DOHH2 (cell line): Measurements from ENCODE around the gene TFAP2B.

ENCODE experiments used
- H3F3A ChIP-seq: fragments of 200-600 bp; sonication (generic), shearing (Covaris generic); 2 replicates; pipeline ENCODE4 v1.6.0; 2016; ENCODE audit warnings: antibody characterized with exemption, mild to moderate bottlenecking; ENCODE audit not compliant: control insufficient read depth, insufficient read depth
- H3K27ac ChIP-seq: fragments of 200-600 bp; sonication (generic); 2 replicates; pipeline ENCODE4 v1.5.1; 2014; ENCODE audit warnings: low read depth, mild to moderate bottlenecking, low read length, moderate library complexity
- H3K27me3 ChIP-seq: fragments of 200-600 bp; sonication (generic); 2 replicates; pipeline ENCODE4 v1.6.1; 2014; ENCODE audit warnings: mild to moderate bottlenecking, low read length, mixed read lengths; ENCODE audit not compliant: control insufficient read depth
- H3K36me3 ChIP-seq: fragments of 200-600 bp; sonication (generic); 2 replicates; pipeline ENCODE4 v1.6.1; 2014; ENCODE audit warnings: mild to moderate bottlenecking, low read length, moderate library complexity, mixed read lengths; ENCODE audit not compliant: control insufficient read depth
- H3K4me1 ChIP-seq: fragments of 200-600 bp; sonication (generic); 2 replicates; pipeline ENCODE4 v1.6.1; 2014; ENCODE audit warnings: mild to moderate bottlenecking, low read length, mixed read lengths; ENCODE audit not compliant: control insufficient read depth
- H3K4me2 ChIP-seq: fragments of 200-600 bp; sonication (generic); 2 replicates; pipeline ENCODE4 v1.6.0; 2014; ENCODE audit warnings: mild to moderate bottlenecking, low read length, moderate library complexity
- H3K4me3 ChIP-seq: fragments of 200-600 bp; sonication (generic); 2 replicates; pipeline ENCODE4 v1.5.1; 2014; ENCODE audit warnings: mild to moderate bottlenecking, low read length, mixed read lengths
- H3K79me2 ChIP-seq: fragments of 200-600 bp; sonication (generic); 2 replicates; pipeline ENCODE4 v1.6.1; 2014; ENCODE audit warnings: mild to moderate bottlenecking, low read length, mixed read lengths; ENCODE audit not compliant: control insufficient read depth
- H3K9me2 ChIP-seq: fragments of 200-600 bp; sonication (generic); replicated peaks from 2 replicates; pipeline ENCODE4 v1.6.1; 2014; ENCODE audit warnings: mild to moderate bottlenecking, low read length, mixed read lengths; ENCODE audit not compliant: control insufficient read depth
- H3K9me3 ChIP-seq: fragments of 200-600 bp; sonication (generic); 2 replicates; pipeline ENCODE4 v1.6.1; 2014; ENCODE audit warnings: antibody characterized with exemption, low read length, mixed read lengths; ENCODE audit not compliant: control insufficient read depth, insufficient read depth
- H4K20me1 ChIP-seq: fragments of 200-600 bp; sonication (generic); 2 replicates; pipeline ENCODE4 v1.6.0; 2014; ENCODE audit warnings: low read depth, mild to moderate bottlenecking, antibody characterized with exemption, low read length, moderate library complexity; ENCODE audit not compliant: control insufficient read depth, insufficient read depth
- CTCF ChIP-seq: fragments of 200-600 bp; sonication (generic); IDR thresholded peaks from one replicate; pipeline ENCODE4 v1.5.1; 2014; ENCODE audit warnings: antibody characterized with exemption, mild to moderate bottlenecking, low read depth, low read length; ENCODE audit not compliant: poor library complexity, severe bottlenecking
- EZH2phosphoT487 ChIP-seq: fragments of 200-600 bp; sonication (generic); IDR thresholded peaks from 2 replicates; pipeline ENCODE4 v1.6.1; 2017; ENCODE audit warnings: borderline replicate concordance, mild to moderate bottlenecking, antibody characterized with exemption, low read length, moderate library complexity, mixed read lengths

The TFAP2B gene

DNA sequence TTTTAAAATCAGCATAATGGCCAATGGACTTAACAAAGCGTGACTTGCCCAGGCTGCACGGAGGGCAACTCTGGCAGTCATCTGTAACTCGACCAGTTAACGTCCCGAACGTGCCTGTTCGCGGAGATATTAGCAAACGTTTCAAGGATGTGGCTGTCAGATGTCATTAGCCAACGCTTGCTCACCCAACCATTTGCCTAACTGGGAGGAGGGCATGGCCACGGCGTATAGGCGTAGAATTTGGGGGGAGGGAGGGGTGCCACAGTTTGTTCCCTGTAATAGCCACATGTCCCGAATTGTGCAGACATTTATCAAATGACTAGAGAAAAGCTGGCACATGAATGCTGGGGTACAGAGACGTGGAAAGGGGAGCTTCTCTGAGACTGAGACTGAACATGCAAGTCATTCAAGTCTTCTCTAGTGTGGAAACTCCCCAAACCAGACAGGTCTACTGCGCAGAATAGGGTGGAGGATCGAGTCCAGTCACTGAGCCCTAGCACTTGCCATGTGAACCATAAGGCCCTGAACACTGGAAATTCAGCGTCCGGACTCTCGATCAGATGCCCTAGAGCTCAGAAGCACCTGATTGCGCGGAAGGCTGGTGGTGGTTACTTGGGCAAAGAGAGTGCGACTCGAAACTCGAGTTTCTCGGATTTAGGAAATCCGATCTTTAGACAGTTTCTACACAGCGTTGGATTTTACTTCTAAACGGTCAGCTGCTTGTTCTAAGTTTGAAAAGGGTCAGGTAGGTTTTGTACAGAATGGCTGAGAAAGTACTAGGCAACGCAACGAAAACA lies 32.6 kb downstream of the TFAP2B start:
- TF ChIP-seq CTCF, result no peak
- no peak for TF ChIP-seq EZH2phosphoT487
- Histone ChIP-seq H3K4me1 (no peaks in the 10 kb centered on the region), H3F3A (no peaks in the 10 kb centered on the region), H3K27ac (no peak overlapping the region), H3K79me2 (no peaks in the 10 kb centered on the region), H3K4me2 (no peak overlapping the region), H3K9me2 (no peaks in the 10 kb centered on the region), H3K27me3 (no peaks in the 10 kb centered on the region), H3K9me3 (peaks cover 3% of the 10 kb centered on the region; the same call in 1 of the 2 replicates), H3K4me3 (no peak overlapping the region), H4K20me1 (no peaks in the 10 kb centered on the region), H3K36me3 (no peaks in the 10 kb centered on the region)

GRCh38 chr6:50853939-50854338 lies 35.3 kb downstream of the TFAP2B start:
- no peaks in the 10 kb centered on the region for H3K36me3 ChIP-seq
- no peak overlapping the region for H3K4me3 ChIP-seq
- no peaks in the 10 kb centered on the region for H3K27me3 ChIP-seq
- no peak overlapping the region for H3K27ac ChIP-seq
- no peaks in the 10 kb centered on the region for H3K79me2 ChIP-seq
- H3F3A ChIP-seq, result no peaks in the 10 kb centered on the region
- TF ChIP-seq EZH2phosphoT487, result no peak
- TF ChIP-seq CTCF, result no peak
- no peaks in the 10 kb centered on the region for H4K20me1 ChIP-seq
- H3K4me2 ChIP-seq, result no peak overlapping the region
- H3K9me3 ChIP-seq, result peaks cover 3% of the 10 kb centered on the region; the same call in 1 of the 2 replicates
- H3K4me1 ChIP-seq, result no peaks in the 10 kb centered on the region
- H3K9me2 ChIP-seq, result no peaks in the 10 kb centered on the region

DNA sequence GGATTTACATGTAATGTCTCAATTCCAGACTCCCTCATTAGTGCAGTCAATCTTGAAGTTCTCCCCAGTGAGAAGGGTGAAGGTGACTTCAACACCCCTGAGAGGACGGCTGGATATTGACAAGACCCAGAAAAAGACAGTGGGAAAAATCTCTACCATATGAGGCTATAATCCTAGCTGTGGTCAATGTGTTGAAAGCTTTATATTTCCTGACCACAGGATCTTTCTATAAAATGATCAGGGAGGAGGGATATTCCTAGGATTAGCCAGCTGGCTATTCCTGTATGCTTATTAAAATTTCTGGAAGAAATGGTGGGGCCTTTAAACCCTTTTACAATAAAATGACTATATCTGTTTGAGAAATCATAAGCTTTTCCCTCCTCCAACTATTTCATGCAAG lies 43.0 kb downstream of the TFAP2B start:
- Histone ChIP-seq H4K20me1 (no peaks in the 10 kb centered on the region), H3F3A (no peaks in the 10 kb centered on the region), H3K27ac (no peak overlapping the region), H3K9me2 (no peaks in the 10 kb centered on the region), H3K4me3 (no peak overlapping the region), H3K4me1 (no peaks in the 10 kb centered on the region), H3K36me3 (no peaks in the 10 kb centered on the region), H3K4me2 (no peak overlapping the region), H3K27me3 (no peaks in the 10 kb centered on the region), H3K79me2 (no peaks in the 10 kb centered on the region), H3K9me3 (no peaks in the 10 kb centered on the region)
- TF ChIP-seq CTCF, result no peak
- no peak for TF ChIP-seq EZH2phosphoT487
